GM19328 (cell line): ENCODE results near the gene KLHL42.
A peak's percentile ranks its signal among the peaks of the same experiment; 100 is the strongest.
"Not testable (repeated sequence)": the region's sequence is repeated elsewhere in the genome, so short reads cannot be mapped to it uniquely, and the experiment has no call there.

Experiments
- ATAC-seq: cut with Tn5 transposase; IDR thresholded peaks from one replicate; pipeline ENCODE4 v1.9.1; 2021; ENCODE audit warnings: mild to moderate bottlenecking, moderate library complexity; ENCODE audit not compliant: unreplicated experiment

The KLHL42 gene

GRCh38 chr12:27779920-27780611 lies at the start of gene KLHL42, which contains the start of gene MANSC4:
Gene KLHL42, plus strand, starts transcription at chr12:27780233. Its CDS starts 98 bp downstream, at chr12:27780331.
Gene MANSC4, minus strand, starts transcription at chr12:27780236. Its CDS starts 8,960 bp downstream, at chr12:27771276.
- peak; percentile 76 for ATAC-seq

- ATAC-seq: no peak
Observed at GRCh38 chr12:27732281-27732680, 47.8 kb upstream of the KLHL42 start.

GRCh38 chr12:27733052-27733656 lies 46.9 kb upstream of the KLHL42 start:
- no peak for ATAC-seq

GRCh38 chr12:27733791-27734190 lies 46.2 kb upstream of the KLHL42 start:
- no peak for ATAC-seq

GRCh38 chr12:27734321-27734720 lies 45.7 kb upstream of the KLHL42 start:
- ATAC-seq: not testable (repeated sequence)

- no peak for ATAC-seq
Observed at GRCh38 chr12:27743601-27744000, 36.4 kb upstream of the KLHL42 start.

- not testable (repeated sequence) for ATAC-seq
Observed at GRCh38 chr12:27745734-27746133, 34.3 kb upstream of the KLHL42 start.

GRCh38 chr12:27747111-27747820 lies 32.8 kb upstream of the KLHL42 start:
- no peak for ATAC-seq

- no peak for ATAC-seq
Observed at GRCh38 chr12:27751386-27752047, 28.5 kb upstream of the KLHL42 start.

GRCh38 chr12:27754795-27755194 lies 25.2 kb upstream of the KLHL42 start:
- ATAC-seq: no peak

- ATAC-seq: no peak
Observed at GRCh38 chr12:27756670-27757195, 23.3 kb upstream of the KLHL42 start.

GRCh38 chr12:27762757-27763156 lies 17.3 kb upstream of the KLHL42 start:
- no peak for ATAC-seq

GRCh38 chr12:27766587-27766986 lies 13.4 kb upstream of the KLHL42 start:
- no peak for ATAC-seq

- no peak for ATAC-seq
Observed at GRCh38 chr12:27769142-27769673, 10.8 kb upstream of the KLHL42 start.

- no peak for ATAC-seq
Observed at GRCh38 chr12:27771481-27772327, 8.3 kb upstream of the KLHL42 start.

GRCh38 chr12:27772328-27773049 lies 7.5 kb upstream of the KLHL42 start:
- ATAC-seq: no peak

- ATAC-seq: no peak
Observed at GRCh38 chr12:27777141-27777540, 2.9 kb upstream of the KLHL42 start.

- no peak for ATAC-seq
Observed at GRCh38 chr12:27778206-27778605, 1.8 kb upstream of the KLHL42 start.

- ATAC-seq: peak; percentile 3
Observed at GRCh38 chr12:27779416-27779919, 565 bp upstream of the KLHL42 start.
